Esophagus squamous epithelium (tissue), 4 donors: ENCODE data around the gene CINP.

Experiments
- POLR2A ChIP-seq, 4 donors: fragments of 450-650 bp; IDR thresholded peaks; one replicate each; pipeline ENCODE4 v1.6.1; 2017; ENCODE audit warnings: antibody characterized with exemption in 4 of 4, mild to moderate bottlenecking in 4 of 4, moderate library complexity in 3 of 4
- TF ChIP-seq, protein P1 (sequence below), 6 experiments: fragments of 450-650 bp in 4 of 6; fragments of 200-600 bp in 2 of 6; sonication (generic) in 2 of 6; IDR thresholded peaks; one replicate each; pipeline ENCODE4 v1.5.1; 2016 to 2019; ENCODE audit warnings: antibody characterized with exemption in 6 of 6, mild to moderate bottlenecking in 4 of 6, moderate library complexity in 4 of 6

DNA sequence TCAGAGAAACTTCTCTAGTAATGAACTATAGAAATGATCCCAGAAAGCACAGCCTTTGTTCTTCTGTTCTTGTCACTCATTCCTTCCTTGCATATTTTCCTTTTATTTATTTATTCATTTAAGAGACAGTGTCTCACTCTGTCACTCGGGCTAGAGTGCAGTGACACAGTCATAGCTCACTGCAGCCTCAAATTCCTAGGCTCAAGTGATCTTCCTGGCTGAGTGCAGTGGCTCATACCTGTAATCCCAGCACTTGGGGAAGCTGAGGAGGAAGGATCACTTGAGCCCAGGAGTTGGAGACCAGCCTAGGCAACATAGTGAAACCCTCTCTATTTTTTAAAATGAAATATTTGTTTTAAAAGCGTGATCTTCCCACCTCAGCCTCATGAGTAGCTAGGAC lies 11.6 kb upstream of the CINP start:
- TF ChIP-seq, protein P1, sequence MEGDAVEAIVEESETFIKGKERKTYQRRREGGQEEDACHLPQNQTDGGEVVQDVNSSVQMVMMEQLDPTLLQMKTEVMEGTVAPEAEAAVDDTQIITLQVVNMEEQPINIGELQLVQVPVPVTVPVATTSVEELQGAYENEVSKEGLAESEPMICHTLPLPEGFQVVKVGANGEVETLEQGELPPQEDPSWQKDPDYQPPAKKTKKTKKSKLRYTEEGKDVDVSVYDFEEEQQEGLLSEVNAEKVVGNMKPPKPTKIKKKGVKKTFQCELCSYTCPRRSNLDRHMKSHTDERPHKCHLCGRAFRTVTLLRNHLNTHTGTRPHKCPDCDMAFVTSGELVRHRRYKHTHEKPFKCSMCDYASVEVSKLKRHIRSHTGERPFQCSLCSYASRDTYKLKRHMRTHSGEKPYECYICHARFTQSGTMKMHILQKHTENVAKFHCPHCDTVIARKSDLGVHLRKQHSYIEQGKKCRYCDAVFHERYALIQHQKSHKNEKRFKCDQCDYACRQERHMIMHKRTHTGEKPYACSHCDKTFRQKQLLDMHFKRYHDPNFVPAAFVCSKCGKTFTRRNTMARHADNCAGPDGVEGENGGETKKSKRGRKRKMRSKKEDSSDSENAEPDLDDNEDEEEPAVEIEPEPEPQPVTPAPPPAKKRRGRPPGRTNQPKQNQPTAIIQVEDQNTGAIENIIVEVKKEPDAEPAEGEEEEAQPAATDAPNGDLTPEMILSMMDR (IDR thresholded peaks at IDR 0.05), result no peak
- no peak for TF ChIP-seq POLR2A (IDR thresholded peaks at IDR 0.05)
